Measurements from ENCODE around the gene EPC1. TPM values are rescaled to one million over a fixed set of nuclear protein-coding genes. Genes with fewer than 3 reads are reported as not detected.

EPC1 gene
- polyA plus RNA-seq, 1 donor (not counting 4 experiments of a cell fraction or from before 2014, with no cell fraction given): 34.8 TPM

- H4K20me1 ChIP-seq (ENCODE audit: control insufficient read depth, extremely low read depth, insufficient read depth, low read length): no peaks in the 10 kb centered on the region
- peaks cover 9% of the 10 kb centered on the region for H3K79me2 ChIP-seq (ENCODE audit: control insufficient read depth, insufficient read depth, low read length)
- TF ChIP-seq CTCF (optimal IDR thresholded peaks at IDR 0.05 in 1 of 3, IDR thresholded peaks at IDR 0.05 in 1 of 3, conservative IDR thresholded peaks at IDR 0.05 in 1 of 3; ENCODE audit: extremely low read depth in 1 of 3, insufficient read depth in 2 of 3, low read length in 3 of 3): no peak
- no peak for TF ChIP-seq EZH2 (IDR thresholded peaks at IDR 0.05; ENCODE audit: low read length)
- H3K4me1 ChIP-seq (ENCODE audit: control insufficient read depth, extremely low read depth, insufficient read depth, low read length): no peaks in the 10 kb centered on the region
- no peaks in the 10 kb centered on the region for H3K36me3 ChIP-seq (ENCODE audit: control insufficient read depth in 2 of 2, extremely low read depth in 1 of 2, insufficient read depth in 2 of 2, low read length in 2 of 2)
- DNase-seq (ENCODE audit: low read depth, low spot score) (no peak), FAIRE-seq (no peak)
- H3K4me2 ChIP-seq (ENCODE audit: control insufficient read depth, extremely low read depth, insufficient read depth, low read depth, low read length): no peak overlapping the region
- H3K27me3 ChIP-seq (ENCODE audit: control insufficient read depth, extremely low read depth, insufficient read depth, low read length): no peaks in the 10 kb centered on the region
- H3K9ac ChIP-seq (ENCODE audit: control insufficient read depth, extremely low read depth, insufficient read depth, low read length): no peak overlapping the region
- no peak overlapping the region for H2AFZ ChIP-seq (ENCODE audit: control insufficient read depth, low read length)
- H3K9me1 ChIP-seq (ENCODE audit: control insufficient read depth, extremely low read depth, insufficient read depth, low read length): no peaks in the 10 kb centered on the region
- no peak overlapping the region for H3K27ac ChIP-seq (ENCODE audit: control insufficient read depth, insufficient read depth, low read length)
- dilution Hi-C loops (cut with MboI; ENCODE audit: extremely low pct_ligation_motif_present, low sequenced_read_pairs): no loop called here
- no peaks in the 10 kb centered on the region for H3K9me3 ChIP-seq (ENCODE audit: control insufficient read depth, low read depth, low read length)
- H3K4me3 ChIP-seq (ENCODE audit: control insufficient read depth in 2 of 3, extremely low read depth in 1 of 3, insufficient read depth in 2 of 3, low read depth in 1 of 3, low read length in 3 of 3): no peak overlapping the region
These were observed 26.1 kb upstream of the EPC1 start for GRCh38 chr10:32373031-32373430.

GRCh38 chr10:32372000-32372875 is 25.3 kb upstream of the EPC1 start:
- H4K20me1 ChIP-seq (ENCODE audit: control insufficient read depth, extremely low read depth, insufficient read depth, low read length): no peaks in the 10 kb centered on the region
- H3K79me2 ChIP-seq (ENCODE audit: control insufficient read depth, insufficient read depth, low read length): peaks cover 3% of the 10 kb centered on the region
- H3K36me3 ChIP-seq (ENCODE audit: control insufficient read depth in 2 of 2, extremely low read depth in 1 of 2, insufficient read depth in 2 of 2, low read length in 2 of 2): no peaks in the 10 kb centered on the region
- no peak for FAIRE-seq
- no peaks in the 10 kb centered on the region for H3K4me1 ChIP-seq (ENCODE audit: control insufficient read depth, extremely low read depth, insufficient read depth, low read length)
- no peak overlapping the region for H3K4me3 ChIP-seq (ENCODE audit: control insufficient read depth in 2 of 3, extremely low read depth in 1 of 3, insufficient read depth in 2 of 3, low read depth in 1 of 3, low read length in 3 of 3)
- no peak overlapping the region for H3K4me2 ChIP-seq (ENCODE audit: control insufficient read depth, extremely low read depth, insufficient read depth, low read depth, low read length)
- dilution Hi-C loops (cut with MboI; ENCODE audit: extremely low pct_ligation_motif_present, low sequenced_read_pairs): no loop called here
- no peaks in the 10 kb centered on the region for H3K27me3 ChIP-seq (ENCODE audit: control insufficient read depth, extremely low read depth, insufficient read depth, low read length)
- no peaks in the 10 kb centered on the region for H3K9me3 ChIP-seq (ENCODE audit: control insufficient read depth, low read depth, low read length)
- H2AFZ ChIP-seq (ENCODE audit: control insufficient read depth, low read length): no peak overlapping the region
- TF ChIP-seq CTCF (optimal IDR thresholded peaks at IDR 0.05 in 1 of 3, IDR thresholded peaks at IDR 0.05 in 1 of 3, conservative IDR thresholded peaks at IDR 0.05 in 1 of 3; ENCODE audit: extremely low read depth in 1 of 3, insufficient read depth in 2 of 3, low read length in 3 of 3) (no peak), EZH2 (IDR thresholded peaks at IDR 0.05; ENCODE audit: low read length) (no peak)
- H3K27ac ChIP-seq (ENCODE audit: control insufficient read depth, insufficient read depth, low read length): no peak overlapping the region
- no peak for DNase-seq (ENCODE audit: low read depth, low spot score)
- no peak overlapping the region for H3K9ac ChIP-seq (ENCODE audit: control insufficient read depth, extremely low read depth, insufficient read depth, low read length)
- no peaks in the 10 kb centered on the region for H3K9me1 ChIP-seq (ENCODE audit: control insufficient read depth, extremely low read depth, insufficient read depth, low read length)
